SK-N-MC (cell line): ENCODE measurements around the gene NFXL1.
"Not testable (repeated sequence)": the region's sequence is repeated elsewhere in the genome, so short reads cannot be mapped to it uniquely, and the experiment has no call there.

Experiments
- EZH2 ChIP-seq: fragments of 200-600 bp; sonication (generic); IDR thresholded peaks from one replicate; pipeline ENCODE4 v1.6.1; 2017; ENCODE audit warnings: antibody characterized with exemption
- POLR2AphosphoS5 ChIP-seq: IDR thresholded peaks from 2 replicates; pipeline ENCODE4 v1.6.1; 2012; ENCODE audit warnings: mild to moderate bottlenecking, low read depth, low read length, borderline replicate concordance

GRCh38 chr4:47923261-47923608, 8.9 kb upstream of the NFXL1 start:
- not testable (repeated sequence) for TF ChIP-seq POLR2AphosphoS5, EZH2
